ENCODE data around the gene OPN4.

OPN4 gene

DNA sequence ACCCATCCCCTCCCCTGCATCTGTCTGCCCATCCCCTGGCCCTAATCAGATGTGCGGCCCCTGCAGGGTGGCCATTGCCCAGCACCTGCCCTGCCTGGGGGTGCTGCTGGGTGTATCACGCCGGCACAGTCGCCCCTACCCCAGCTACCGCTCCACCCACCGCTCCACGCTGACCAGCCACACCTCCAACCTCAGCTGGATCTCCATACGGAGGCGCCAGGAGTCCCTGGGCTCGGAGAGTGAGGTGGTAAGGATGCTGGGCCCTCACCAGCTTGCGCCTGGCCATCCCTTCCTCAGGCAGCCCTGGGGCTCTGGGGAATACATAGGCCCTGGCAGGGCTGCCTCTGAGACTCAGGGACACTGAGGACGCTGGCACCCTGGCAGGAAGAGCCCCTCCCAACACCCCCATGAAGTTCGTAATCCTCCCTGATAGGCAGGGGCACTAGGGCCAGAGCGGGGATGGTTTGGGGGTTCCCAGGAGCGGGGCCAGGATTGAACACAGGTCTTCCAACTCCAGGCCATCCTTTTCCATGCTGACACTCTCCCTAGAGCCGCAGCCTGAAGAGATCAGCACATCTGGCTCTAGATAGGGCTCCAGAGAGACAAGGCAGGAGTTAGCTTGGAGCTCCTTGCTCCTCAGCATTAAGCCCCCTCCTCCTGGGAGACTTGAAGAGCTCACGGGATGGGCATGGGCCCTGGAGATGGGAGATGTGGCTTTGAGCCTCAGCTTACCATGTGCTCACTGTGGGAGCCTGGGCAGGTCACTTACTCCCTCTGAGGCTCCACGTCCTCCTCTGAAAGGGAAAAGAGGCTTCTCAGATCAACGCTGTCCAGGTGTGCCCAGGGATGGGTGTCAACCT is 8.1 kb downstream of the OPN4 start:
- DNase-seq (ENCODE audit: low read depth) = no peak

DNA sequence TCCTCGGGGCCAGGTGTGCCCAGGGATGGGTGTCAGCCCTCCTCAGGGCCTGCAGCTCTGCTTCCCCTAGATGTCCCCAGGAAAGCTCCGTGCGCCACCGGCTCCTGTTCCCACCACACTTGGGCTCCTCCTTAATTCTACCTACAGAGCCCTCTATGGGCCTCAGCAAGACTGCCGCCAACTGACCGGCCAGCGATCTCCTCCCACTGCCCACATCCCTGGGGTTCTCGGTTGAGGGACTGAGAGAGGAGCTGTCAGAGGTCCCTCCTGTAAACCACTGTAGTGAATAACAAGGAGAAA is 8.6 kb downstream of the OPN4 start:
- DNase-seq (ENCODE audit: low read depth) = no peak

- no peak for DNase-seq (ENCODE audit: low read depth)
Observed at GRCh38 chr10:86663576-86664339, 9.4 kb downstream of the OPN4 start.

DNA sequence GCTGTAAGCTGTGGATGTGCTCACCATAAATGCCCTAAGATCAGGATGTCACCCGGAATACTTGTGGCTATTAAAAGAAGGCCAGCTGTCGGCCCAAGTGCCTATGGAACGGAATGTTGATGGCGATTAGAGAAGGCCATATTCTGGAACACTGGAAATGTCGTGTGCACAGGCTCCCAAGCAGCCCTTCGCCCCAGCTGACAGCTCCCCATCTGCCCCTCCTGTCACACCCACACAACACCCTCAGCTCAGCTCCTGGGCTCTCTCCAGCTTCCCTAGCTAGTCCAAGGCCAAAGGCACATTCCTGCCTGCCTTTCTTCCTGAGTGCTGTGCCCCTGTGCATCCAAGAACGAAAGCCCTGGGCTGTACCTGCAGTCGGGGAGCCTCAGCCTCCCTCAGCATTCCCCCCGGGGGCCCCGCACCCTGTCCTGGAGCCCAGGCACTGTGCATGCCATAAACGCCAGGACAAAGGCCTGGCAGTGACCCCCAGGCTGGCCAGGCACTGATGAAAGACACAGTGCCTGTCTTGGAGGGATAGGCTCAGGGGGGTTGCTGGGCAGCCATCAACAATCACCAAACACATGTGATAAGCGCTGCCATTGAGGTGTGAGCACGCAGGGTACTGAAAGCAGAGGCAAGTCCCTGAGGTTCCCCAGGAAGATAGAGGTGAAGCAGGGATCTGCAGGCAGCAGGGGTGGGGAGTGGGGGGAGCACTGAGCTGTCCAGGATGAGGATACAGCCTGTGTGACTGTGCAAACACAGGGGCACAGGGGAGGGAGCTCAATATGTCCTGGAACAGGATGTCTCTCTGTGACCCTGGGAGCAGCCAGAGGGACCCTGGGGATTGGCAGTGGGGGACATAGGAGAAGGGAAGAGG is 10.2 kb downstream of the OPN4 start:
- DNase-seq (ENCODE audit: low read depth) = no peak

GRCh38 chr10:86665218-86665607 is 10.9 kb downstream of the OPN4 start:
- no peak for DNase-seq (ENCODE audit: low read depth)

DNA sequence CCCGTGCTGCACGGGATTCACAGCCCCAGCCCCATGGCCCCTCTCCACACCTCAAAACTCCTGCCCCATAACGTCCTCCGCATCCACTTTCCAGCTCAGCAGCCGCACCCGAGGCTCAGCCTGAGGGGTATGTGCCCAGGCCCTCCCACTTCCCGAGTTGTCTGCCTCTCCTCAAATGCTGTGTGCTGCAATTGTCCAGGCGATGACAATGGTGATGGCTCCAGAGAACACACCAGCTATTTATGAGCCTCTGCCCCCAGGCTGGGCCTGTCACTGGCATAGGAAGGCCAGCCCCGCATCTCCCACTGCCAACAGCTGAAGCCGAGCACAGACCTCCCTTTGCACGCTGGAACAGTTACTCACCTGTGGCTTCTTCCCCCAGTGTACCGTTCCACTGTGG is 11.5 kb downstream of the OPN4 start:
- DNase-seq (ENCODE audit: low read depth) = no peak

DNA sequence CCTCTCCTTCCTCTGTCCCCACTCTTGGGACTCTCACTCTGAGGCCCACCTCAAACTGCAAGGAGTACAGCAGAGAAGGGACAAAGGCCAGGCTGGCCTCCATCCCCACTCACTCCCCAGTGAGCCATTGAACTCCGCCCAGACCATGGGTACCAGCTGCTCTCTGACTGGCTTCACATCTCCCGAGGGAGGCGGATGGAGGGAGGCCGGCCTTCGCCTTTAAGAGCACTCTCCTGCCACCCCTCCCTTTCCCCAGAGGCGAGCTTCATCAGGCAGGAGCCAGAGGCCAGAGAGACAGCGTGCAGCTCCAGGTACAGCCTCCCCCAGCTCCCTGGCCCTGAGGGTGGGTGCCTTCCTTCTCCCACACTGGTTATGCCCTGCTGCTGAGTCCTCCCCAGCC is 12.2 kb downstream of the OPN4 start:
- no peak for DNase-seq (ENCODE audit: low read depth)

DNA sequence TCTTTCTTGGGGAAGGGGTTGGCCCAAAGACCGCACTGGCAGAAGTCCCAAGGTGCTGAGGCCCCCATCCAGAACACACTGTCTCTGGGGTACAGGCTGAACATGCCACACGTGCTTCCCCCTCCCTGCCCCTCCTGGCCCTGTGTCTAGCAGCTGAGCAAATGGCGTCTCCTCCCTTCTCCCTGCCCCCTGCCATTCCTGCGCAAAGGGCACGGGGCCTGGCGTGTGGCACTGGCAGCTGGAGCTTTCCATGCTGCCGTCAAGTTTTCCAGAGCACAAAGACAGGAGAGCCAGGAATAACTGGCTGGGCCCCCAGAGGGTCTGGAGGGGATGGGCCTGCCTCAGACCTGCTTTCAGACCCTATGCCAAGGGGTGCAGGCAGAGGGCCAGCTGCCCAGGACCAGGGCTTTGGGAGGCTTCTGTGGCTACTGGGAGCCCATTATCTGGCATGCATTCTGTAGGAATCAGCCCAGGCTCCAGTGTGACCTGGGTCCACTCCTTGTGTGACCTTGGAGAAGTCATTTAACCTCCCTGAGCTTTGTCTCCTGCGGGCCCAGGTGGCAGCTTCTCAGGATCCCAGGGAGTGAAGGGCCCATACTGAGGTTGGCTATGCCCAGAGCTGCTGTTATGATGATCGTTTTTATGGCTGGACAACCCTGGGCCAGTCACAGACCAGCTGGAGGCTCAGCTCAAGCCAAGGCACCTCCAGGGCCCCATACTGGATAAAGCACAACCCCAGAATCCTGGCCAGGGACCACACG is 13.3 kb downstream of the OPN4 start:
- no peak for DNase-seq (ENCODE audit: low read depth)

GRCh38 chr10:86668297-86669165 is 14.2 kb downstream of the OPN4 start, which contains the start of gene LDB3:
Gene LDB3 (plus strand): TSS chr10:86668511. CDS start chr10:86668692, 181 bp downstream.
- DNase-seq (ENCODE audit: low read depth) = no peak

DNA sequence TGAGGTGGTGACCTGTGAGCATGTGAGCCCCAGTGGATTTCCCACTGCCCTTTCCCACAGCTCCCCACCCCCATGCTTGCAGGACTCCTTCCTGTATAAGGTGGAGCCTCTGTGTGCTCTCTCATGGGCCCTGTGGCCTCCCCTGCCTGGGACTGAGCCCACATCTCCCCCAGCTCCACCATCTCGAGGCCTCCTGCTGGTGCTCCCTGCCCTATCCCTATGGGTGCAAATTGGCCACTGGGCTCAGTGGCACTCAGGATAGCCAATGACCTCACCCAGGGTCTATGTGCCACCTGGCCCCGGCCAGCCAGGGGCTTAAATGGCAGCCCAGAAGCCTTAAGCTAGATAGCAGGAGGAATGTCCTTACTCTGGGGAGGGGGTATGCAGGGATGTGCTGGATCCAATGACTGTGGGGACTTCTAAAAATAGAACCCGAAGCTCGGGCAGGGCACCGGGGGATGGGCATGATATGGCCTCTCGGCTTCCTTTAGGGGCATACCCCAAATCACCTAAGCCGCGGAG is 16.0 kb downstream of the OPN4 start:
- DNase-seq (ENCODE audit: low read depth) = no peak

DNA sequence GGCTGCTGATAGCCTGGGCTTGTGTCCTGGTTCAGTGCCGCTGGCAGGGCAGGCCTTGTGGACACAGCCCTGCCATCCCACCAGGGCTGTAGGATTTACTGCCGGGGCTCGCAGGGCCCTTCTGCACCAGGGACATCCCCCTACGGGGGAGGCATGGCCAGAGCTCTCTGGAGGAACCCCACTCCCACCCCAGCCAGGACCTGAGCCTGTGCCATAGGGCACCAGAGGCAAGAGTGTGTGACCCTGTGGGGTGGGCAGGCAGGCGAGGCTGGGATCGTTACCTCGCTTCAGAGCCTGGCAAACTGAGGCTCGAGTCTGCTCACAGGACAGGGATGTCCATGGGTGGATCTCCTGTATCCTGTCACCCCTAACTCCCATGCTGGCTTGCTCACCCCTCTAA is 16.5 kb downstream of the OPN4 start:
- DNase-seq (ENCODE audit: low read depth) = no peak

- no peak for DNase-seq (ENCODE audit: low read depth)
Observed at GRCh38 chr10:86671419-86671818, 17.1 kb downstream of the OPN4 start.

DNA sequence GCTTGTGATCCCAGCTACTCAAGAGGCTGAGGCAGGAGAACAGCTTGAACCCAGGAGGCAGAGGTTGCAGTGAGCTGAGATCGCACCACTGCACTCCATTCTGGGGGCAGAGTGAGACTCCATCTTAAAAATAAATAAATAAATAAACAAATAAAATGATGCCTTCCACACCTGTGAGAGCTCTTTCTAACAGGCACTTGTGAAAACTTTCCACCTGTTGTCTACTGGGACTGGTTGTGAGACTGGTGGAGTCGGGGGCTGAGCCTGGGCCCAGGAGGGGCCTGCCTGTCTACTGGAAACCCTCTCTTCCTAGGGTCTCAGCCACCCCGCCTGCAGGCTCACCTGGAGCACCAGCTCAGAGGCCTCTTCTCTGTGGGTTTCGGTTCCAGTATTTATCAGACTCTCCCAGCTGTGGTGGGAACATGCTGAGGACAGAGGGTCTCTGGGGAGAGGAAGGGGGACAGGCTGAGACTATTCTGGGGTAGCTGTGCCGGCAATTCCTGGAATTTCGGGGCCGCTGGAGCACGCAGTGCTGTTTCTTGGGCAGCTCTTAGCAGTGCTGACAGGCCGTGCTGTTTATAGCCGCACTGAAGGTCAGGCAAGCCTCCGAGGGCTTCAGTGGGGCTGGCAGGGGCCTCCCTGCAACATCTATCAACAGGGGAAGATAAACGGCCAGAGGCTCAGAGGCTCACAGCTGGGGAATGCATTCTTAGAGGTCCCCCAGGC is 17.8 kb downstream of the OPN4 start:
- DNase-seq (ENCODE audit: low read depth) = no peak

- no peak for DNase-seq (ENCODE audit: low read depth)
Observed at GRCh38 chr10:86673216-86673826, 19.0 kb downstream of the OPN4 start.

DNA sequence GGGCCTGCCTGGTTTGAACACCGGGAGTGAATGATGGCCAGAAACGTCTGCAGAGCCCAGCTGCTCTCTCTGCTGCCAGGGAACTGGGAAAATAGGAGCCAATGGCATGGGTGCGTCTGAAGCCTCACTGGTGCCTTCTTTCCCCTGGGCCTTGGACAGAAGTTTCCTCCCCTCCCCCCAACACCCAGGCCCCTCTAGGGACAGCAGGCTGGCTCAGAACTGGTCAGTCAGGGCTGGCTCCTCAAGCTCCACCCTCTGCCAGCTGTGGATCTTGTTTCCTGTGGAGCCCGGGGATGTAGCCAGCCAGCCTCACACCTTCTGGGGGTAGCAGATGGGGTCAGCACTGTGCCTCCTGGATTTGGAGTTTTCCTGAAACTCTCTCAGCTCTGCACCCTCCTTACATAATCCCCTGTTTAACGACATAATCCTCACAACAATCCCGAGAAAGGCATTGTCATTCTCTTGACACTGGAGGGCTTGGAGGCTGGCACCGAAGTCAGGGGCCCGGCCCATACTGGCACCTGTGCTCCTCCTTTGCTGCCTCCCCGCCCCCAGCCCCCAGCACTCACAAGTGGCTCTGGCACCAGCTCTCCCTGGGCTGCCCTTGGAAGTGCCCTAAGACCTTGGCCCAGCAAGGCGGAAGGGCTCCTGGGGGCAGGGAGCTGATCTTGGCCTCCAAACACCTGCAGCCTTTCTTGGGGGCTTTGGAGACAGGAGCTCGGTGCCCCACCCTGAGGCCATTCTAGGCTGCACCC is 19.7 kb downstream of the OPN4 start:
- DNase-seq (ENCODE audit: low read depth) = no peak

DNA sequence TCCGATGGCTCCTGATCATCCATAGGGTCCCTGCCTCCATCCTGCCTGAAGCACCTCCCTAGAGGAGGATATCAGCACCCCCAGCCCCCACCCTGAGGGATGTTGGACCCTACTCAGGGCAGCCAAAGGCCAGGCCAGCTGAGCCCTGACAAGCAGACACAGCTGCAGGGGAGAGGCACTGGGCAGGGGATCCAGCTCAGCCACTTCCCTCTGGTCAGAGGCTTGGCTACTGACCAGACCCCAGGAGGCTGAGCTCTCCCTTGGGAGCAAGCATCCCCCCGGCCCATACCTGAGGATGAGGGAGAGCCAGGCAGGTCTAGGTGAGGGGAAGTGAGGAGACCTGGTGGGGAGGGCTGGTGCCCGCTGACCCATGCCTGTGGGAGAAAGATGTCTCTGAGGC is 20.6 kb downstream of the OPN4 start:
- DNase-seq (ENCODE audit: low read depth) = no peak

- DNase-seq (ENCODE audit: low read depth) = no peak
Observed at GRCh38 chr10:86677374-86677773, 23.0 kb downstream of the OPN4 start.

DNA sequence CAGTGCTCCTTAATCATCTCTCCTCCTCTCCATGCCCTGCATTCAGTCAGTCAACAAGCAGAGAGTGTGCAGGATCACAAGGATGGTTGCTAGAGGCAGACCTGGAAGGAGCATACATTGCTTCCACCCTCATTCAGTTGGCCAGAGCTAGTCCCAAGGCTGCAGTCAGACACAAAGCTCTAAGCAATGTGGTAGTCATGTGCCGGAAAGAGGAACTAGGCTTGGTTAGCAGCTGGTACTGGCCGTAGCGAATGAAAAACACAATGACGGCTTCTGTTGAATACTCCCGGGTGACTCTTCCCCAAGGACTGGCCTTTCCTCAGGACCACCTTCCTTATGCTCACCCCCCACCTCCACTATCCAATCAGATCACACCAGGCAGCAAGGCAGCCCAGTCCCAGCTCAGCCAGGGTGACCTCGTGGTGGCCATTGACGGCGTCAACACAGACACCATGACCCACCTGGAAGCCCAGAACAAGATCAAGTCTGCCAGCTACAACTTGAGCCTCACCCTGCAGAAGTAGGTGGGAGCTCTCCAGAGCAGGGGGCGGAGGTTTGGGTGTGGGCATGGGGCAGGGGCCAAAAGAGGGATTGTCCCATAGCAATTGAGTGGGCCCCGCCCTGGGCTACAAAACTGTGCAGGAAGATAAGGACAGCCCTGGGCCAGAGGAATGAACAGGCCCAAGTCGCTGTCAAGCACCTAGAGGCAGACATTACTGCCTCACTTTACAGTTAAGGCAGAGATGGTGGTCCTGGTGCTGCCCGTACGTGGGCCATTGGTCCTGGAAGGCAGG is 24.8 kb downstream of the OPN4 start:
- DNase-seq (ENCODE audit: low read depth) = no peak
